Left lung (tissue), 10 donors: Measurements from ENCODE around the gene CRYBG2. TPM values are rescaled to one million over a fixed set of nuclear protein-coding genes. Genes with fewer than 3 reads are reported as not detected.

Experiments
- ATAC-seq: fragments of 200-7000 bp; cut with Tn5 transposase; one replicate; pipeline ENCODE4 v1.9.1; 2020; ENCODE audit warnings: moderate library complexity
- DNase-seq, 4 donors: peaks; one replicate each; pipeline ENCODE4 v3.0.0-alpha.2; 2013 to 2020
- H3K27ac ChIP-seq, 2 donors: fragments of 200-600 bp; sonication (generic) in 1 of 2; one replicate each; pipeline versions ENCODE4 v1.5.0 to v1.8.0; 2020 to 2021
- H3K27me3 ChIP-seq, 2 donors: fragments of 200-600 bp; sonication (generic) in 1 of 2; one replicate each; pipeline versions ENCODE4 v1.5.0 to v1.8.0; 2020 to 2021
- H3K36me3 ChIP-seq, 2 donors: fragments of 200-600 bp; sonication (generic) in 1 of 2; one replicate each; pipeline versions ENCODE4 v1.5.0 to v1.8.0; 2020 to 2021
- H3K4me1 ChIP-seq, 2 donors: fragments of 200-600 bp; one replicate each; pipeline ENCODE4 v1.8.0; 2021
- H3K4me3 ChIP-seq, 2 donors: fragments of 200-600 bp; sonication (generic) in 1 of 2; one replicate each; pipeline versions ENCODE4 v1.5.0 to v1.8.0; 2020 to 2021; ENCODE audit warnings: mild to moderate bottlenecking in 1 of 2
- H3K9me3 ChIP-seq, 2 donors: fragments of 200-600 bp; sonication (generic) in 1 of 2; one replicate each; pipeline versions ENCODE4 v1.5.0 to v1.8.0; 2020 to 2021
- intact Hi-C, 2 donors: fragments of 100-400 bp; cut with DNase I; formaldehyde crosslinking; loops; one replicate each; pipeline versions ENCODE4 v1.11.2 to v1.14.2; 2022
- polyA plus RNA-seq, 6 donors: library from polyadenylated mRNA; unstranded; fragments of 120-200 nt; gene quantifications; one replicate each; pipeline ENCODE4 v1.2.1, GENCODE V29; 2013; ENCODE audit not compliant: insufficient read length in 6 of 6
- total RNA-seq, 2 donors: library from RNA; stranded (reverse); fragmentation: NEBNext Ultra II Directional; extraction: Animal tissue kit (Norgen Biotek cat#: 25700); gene quantifications; one replicate each; pipeline ENCODE4 v1.2.1, GENCODE V29; 2021
- TF ChIP-seq, protein P1 (sequence below), 2 donors: fragments of 200-600 bp; sonication (generic) in 1 of 2; IDR thresholded peaks; one replicate each; pipeline versions ENCODE4 v1.5.0 to v1.8.0; 2021; ENCODE audit warnings: antibody characterized with exemption in 2 of 2
- donor health status: DM: no; HTN: yes; CAD: no.
- donor health status: DM: no; HTN: no; CAD: no.

Gene CRYBG2
- total and polyA plus RNA-seq, 8 donors: 0.94 to 7.6 (median 1.7) TPM

DNA sequence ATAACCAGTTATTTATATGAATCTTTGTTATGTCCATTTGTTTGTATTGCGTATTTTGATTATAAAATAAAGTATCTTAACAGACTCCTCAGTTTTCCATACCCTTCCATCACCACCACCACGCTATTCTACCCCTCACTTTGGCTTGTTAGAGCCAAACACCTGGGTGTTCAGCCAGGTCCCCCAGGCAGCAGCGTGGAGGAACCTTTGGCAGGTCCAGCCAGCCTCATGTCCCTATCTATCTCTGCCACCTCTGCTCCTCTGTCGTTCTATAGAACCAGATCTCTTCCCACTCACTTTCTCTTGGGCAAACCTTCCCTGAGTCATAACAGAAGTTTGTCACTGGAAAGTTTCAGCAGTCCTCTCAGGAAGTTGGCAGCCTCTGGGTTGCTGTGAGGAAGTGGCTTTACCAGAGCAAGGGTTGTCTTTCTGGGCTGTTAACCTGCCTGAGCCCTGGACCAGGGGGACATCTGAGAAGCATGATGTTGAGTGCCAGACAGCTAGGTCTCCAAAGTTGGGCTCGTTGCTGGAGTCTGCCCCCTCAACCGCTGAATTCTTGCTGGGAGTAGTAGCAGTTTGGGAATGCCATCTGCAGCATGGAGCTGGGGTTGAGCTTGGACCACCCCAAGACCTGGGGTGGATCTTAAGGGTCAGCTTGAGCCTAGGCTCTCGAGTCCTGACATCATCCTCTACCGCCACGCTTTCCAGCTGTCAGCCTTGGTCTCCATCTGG is 75.0 kb downstream of the CRYBG2 start:
- H3K36me3 ChIP-seq: peaks cover 0 to 29% of the 10 kb centered on the region in 2 donors
- DNase-seq: peak in 1 of 4 donors; percentile 55
- H3K4me1 ChIP-seq: peaks cover 50 to 91% of the 10 kb centered on the region in 2 donors
- intact Hi-C loops: no loop called here
- H3K27ac ChIP-seq: peak overlapping the region; percentile 94 to 98
- H3K4me3 ChIP-seq: peak overlapping the region; percentile 70 to 98
- no peaks in the 10 kb centered on the region for H3K27me3 ChIP-seq
- peak; percentile 8 for ATAC-seq
- H3K9me3 ChIP-seq: no peaks in the 10 kb centered on the region
- TF ChIP-seq, protein P1, sequence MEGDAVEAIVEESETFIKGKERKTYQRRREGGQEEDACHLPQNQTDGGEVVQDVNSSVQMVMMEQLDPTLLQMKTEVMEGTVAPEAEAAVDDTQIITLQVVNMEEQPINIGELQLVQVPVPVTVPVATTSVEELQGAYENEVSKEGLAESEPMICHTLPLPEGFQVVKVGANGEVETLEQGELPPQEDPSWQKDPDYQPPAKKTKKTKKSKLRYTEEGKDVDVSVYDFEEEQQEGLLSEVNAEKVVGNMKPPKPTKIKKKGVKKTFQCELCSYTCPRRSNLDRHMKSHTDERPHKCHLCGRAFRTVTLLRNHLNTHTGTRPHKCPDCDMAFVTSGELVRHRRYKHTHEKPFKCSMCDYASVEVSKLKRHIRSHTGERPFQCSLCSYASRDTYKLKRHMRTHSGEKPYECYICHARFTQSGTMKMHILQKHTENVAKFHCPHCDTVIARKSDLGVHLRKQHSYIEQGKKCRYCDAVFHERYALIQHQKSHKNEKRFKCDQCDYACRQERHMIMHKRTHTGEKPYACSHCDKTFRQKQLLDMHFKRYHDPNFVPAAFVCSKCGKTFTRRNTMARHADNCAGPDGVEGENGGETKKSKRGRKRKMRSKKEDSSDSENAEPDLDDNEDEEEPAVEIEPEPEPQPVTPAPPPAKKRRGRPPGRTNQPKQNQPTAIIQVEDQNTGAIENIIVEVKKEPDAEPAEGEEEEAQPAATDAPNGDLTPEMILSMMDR (IDR thresholded peaks at IDR 0.05): no peak

DNA sequence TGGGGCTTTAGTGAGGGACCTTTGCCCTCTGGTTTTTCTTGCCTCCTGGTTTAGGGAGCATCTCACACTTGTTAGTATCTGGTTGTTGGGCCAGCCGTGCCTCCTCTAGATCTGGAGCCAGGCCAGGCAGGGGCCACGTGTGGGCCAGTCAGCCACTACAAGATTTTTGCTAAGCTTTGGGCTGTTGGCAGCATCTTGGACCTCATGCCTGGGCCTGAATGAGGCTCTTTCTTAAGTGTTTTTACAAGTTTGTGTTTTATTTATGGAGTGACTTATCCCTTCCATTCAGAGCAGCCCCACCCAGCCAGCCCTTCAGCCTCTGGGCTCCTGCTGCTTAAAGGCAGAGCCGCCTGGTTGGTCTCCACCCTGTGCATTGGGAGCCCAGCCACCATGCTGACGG is 75.6 kb downstream of the CRYBG2 start:
- H3K4me3 ChIP-seq: no peak overlapping the region
- DNase-seq (peak in 1 of 4 donors; percentile 70), ATAC-seq (peak; percentile 10)
- TF ChIP-seq, protein P1 (IDR thresholded peaks at IDR 0.05): no peak
- peaks cover 50 to 85% of the 10 kb centered on the region in 2 donors for H3K4me1 ChIP-seq
- no peaks in the 10 kb centered on the region for H3K27me3 ChIP-seq
- no peaks in the 10 kb centered on the region for H3K9me3 ChIP-seq
- intact Hi-C loops: no loop called here
- H3K36me3 ChIP-seq: peaks cover 0 to 25% of the 10 kb centered on the region in 2 donors
- H3K27ac ChIP-seq: peak overlapping the region; percentile 94 to 98

GRCh38 chr1:26277719-26278118 is 76.2 kb downstream of the CRYBG2 start:
- no peak overlapping the region for H3K4me3 ChIP-seq
- TF ChIP-seq, protein P1 (IDR thresholded peaks at IDR 0.05): no peak
- DNase-seq (no peak), ATAC-seq (no peak)
- peaks cover 50 to 79% of the 10 kb centered on the region in 2 donors for H3K4me1 ChIP-seq
- intact Hi-C loops: no loop called here
- H3K27me3 ChIP-seq: no peaks in the 10 kb centered on the region
- H3K27ac ChIP-seq: peak overlapping the region; percentile 94 to 98
- H3K36me3 ChIP-seq: peaks cover 0 to 19% of the 10 kb centered on the region in 2 donors
- H3K9me3 ChIP-seq: no peaks in the 10 kb centered on the region

- peaks cover 0 to 15% of the 10 kb centered on the region in 2 donors for H3K36me3 ChIP-seq
- peak overlapping the region; percentile 94 to 98 for H3K27ac ChIP-seq
- H3K9me3 ChIP-seq: no peaks in the 10 kb centered on the region
- TF ChIP-seq, protein P1 (IDR thresholded peaks at IDR 0.05): no peak
- no peak overlapping the region for H3K4me3 ChIP-seq
- intact Hi-C loops: no loop called here
- no peaks in the 10 kb centered on the region for H3K27me3 ChIP-seq
- ATAC-seq: no peak
- H3K4me1 ChIP-seq: peaks cover 50 to 75% of the 10 kb centered on the region in 2 donors
- peak in 1 of 4 donors; percentile 43 for DNase-seq
Observed at GRCh38 chr1:26277261-26277661, 76.7 kb downstream of the CRYBG2 start.

GRCh38 chr1:26276432-26276838 is 77.5 kb downstream of the CRYBG2 start:
- peak in 1 of 4 donors; percentile 82 for DNase-seq
- Histone ChIP-seq H3K4me1 (peaks cover 49 to 66% of the 10 kb centered on the region in 2 donors), H3K27ac (peak overlapping the region; percentile 94 to 98), H3K27me3 (no peaks in the 10 kb centered on the region), H3K9me3 (no peaks in the 10 kb centered on the region), H3K4me3 (no peak overlapping the region), H3K36me3 (peaks cover 0 to 15% of the 10 kb centered on the region in 2 donors)
- no peak for ATAC-seq
- TF ChIP-seq, protein P1 (IDR thresholded peaks at IDR 0.05): no peak
- intact Hi-C loops: no loop called here
